IPS-20b (cell line): ENCODE measurements around the gene IRS1.
A peak's percentile ranks its signal among the peaks of the same experiment; 100 is the strongest.
"Not testable (repeated sequence)": the region's sequence is repeated elsewhere in the genome, so short reads cannot be mapped to it uniquely, and the experiment has no call there.

Experiments
- H3K27ac ChIP-seq: one replicate; pipeline ENCODE4 v1.5.1; 2013; ENCODE audit warnings: low read length
- H3K27me3 ChIP-seq: 2 replicates; pipeline ENCODE4 v1.6.1; 2013; ENCODE audit warnings: mild to moderate bottlenecking, low read length, inconsistent platforms; ENCODE audit not compliant: insufficient read depth
- H3K36me3 ChIP-seq: 2 replicates; pipeline ENCODE4 v1.6.1; 2013; ENCODE audit warnings: low read depth, mild to moderate bottlenecking, inconsistent platforms, low read length, moderate library complexity; ENCODE audit not compliant: insufficient read depth
- H3K4me1 ChIP-seq: 2 replicates; pipeline ENCODE4 v1.6.1; 2013; ENCODE audit warnings: mild to moderate bottlenecking, control low read depth, inconsistent platforms, low read length, moderate library complexity; ENCODE audit not compliant: insufficient read depth
- H3K4me3 ChIP-seq: 2 replicates; pipeline ENCODE4 v1.5.1; 2013; ENCODE audit warnings: mild to moderate bottlenecking, low read length, inconsistent platforms
- H3K9ac ChIP-seq: 2 replicates; pipeline ENCODE4 v1.6.1; 2013; ENCODE audit warnings: low read depth, mild to moderate bottlenecking, inconsistent platforms, low read length, moderate library complexity
- H3K9me3 ChIP-seq: 2 replicates; pipeline ENCODE4 v1.6.1; 2013; ENCODE audit warnings: mild to moderate bottlenecking, low read depth, low read length, inconsistent platforms; ENCODE audit not compliant: insufficient read depth

Gene IRS1, protein sequence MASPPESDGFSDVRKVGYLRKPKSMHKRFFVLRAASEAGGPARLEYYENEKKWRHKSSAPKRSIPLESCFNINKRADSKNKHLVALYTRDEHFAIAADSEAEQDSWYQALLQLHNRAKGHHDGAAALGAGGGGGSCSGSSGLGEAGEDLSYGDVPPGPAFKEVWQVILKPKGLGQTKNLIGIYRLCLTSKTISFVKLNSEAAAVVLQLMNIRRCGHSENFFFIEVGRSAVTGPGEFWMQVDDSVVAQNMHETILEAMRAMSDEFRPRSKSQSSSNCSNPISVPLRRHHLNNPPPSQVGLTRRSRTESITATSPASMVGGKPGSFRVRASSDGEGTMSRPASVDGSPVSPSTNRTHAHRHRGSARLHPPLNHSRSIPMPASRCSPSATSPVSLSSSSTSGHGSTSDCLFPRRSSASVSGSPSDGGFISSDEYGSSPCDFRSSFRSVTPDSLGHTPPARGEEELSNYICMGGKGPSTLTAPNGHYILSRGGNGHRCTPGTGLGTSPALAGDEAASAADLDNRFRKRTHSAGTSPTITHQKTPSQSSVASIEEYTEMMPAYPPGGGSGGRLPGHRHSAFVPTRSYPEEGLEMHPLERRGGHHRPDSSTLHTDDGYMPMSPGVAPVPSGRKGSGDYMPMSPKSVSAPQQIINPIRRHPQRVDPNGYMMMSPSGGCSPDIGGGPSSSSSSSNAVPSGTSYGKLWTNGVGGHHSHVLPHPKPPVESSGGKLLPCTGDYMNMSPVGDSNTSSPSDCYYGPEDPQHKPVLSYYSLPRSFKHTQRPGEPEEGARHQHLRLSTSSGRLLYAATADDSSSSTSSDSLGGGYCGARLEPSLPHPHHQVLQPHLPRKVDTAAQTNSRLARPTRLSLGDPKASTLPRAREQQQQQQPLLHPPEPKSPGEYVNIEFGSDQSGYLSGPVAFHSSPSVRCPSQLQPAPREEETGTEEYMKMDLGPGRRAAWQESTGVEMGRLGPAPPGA (N-terminal part only)

DNA sequence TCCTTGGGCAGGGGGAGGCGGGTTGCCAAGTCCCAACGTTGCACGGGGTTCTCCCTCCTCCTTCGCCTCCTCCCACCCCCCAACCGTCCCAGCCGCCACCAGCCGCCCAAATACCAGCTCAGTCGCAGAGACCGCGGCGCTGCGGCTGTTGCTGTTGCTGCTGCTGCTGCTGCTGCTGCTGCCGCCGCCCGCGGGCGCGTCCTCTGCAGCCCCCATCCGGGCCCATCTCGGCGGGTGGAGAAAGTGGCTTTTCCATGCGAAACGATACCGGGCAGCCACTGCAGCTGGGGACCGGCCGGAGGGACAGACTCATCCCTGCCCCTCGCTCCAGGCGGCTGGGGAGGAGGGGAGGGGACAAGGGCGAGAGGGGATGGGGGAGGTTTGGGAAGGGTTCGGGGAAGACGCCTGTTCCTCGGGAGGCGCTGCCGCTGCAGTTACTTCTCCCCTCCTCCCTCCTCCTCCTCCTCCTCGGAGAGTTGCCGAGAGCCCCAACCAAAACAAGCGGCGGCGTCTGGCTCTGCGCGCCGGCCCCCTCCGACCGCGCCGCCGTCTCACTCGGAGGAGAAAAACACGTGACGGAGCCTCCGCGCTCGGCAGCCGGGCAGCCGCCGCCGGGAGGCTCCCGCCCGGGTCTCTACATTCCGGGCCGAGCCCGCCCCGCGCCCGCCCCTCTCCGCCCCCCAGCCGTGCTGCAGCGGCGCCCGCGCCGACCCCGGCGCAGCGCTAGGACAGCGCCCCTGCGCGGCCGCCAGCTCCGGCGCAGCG lies at the start of gene IRS1:
TSS of gene IRS1 (minus strand) at position 610 of the 765 bp plus-strand sequence. CDS start 1,082 bp downstream, outside the sequence.
- peaks cover 5% of the 10 kb centered on the region; the same call in 1 of the 2 replicates for H3K27me3 ChIP-seq
- H3K9me3 ChIP-seq = no peaks in the 10 kb centered on the region
- H3K27ac ChIP-seq = peak within 1 kb of the TSS; percentile 5
- peak within 1 kb of the TSS; percentile 98 for H3K4me3 ChIP-seq
- H3K36me3 ChIP-seq = peaks cover 28% of the 10 kb centered on the region
- H3K4me1 ChIP-seq = peaks cover 21% of the 10 kb centered on the region
- H3K9ac ChIP-seq = peak within 1 kb of the TSS; percentile 84; the same call in 1 of the 2 replicates

DNA sequence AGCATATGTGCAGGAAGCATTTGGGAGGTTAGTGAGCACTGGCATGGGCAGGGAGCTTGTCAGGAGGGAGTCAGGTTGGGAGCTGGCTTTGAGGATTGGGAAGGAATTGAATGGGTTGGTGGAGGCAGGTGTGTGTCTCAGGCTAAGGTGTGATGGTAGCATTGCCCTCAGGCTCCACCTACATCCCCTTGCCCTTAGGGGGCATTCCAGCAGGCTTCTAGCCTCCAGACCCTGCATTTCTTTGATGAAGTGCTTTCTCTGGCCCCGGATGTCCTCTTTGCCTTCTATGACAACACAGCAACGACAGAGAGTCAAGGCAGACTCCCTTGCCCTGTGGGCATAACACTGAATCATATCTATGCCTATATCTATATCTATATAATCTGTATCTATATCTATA lies 49.7 kb upstream of the IRS1 start:
- Histone ChIP-seq H3K27ac (no peak overlapping the region), H3K9ac (no peak overlapping the region), H3K4me1 (no peaks in the 10 kb centered on the region), H3K4me3 (no peak overlapping the region), H3K36me3 (no peaks in the 10 kb centered on the region), H3K27me3 (no peaks in the 10 kb centered on the region), H3K9me3 (no peaks in the 10 kb centered on the region)

DNA sequence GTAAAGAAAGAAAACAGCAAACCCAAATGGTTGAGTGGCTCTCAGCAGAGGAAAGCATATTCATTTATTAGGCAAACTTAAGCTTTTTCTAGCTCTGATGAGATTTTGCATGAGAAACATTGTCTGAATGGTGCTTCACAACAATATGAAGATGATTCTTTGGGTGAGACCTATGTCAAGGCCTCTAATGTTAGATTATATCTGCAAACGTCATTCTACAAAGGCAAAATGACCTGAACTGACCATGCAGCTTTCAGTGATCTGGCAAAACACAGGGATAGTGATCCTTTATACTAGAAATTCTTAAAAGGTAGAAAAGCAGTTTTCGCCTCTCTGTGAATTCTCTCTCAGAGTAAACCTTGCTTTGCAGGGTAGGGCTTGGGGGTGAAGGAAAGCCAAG lies 47.9 kb upstream of the IRS1 start:
- peak overlapping the region; percentile 2; the same call in 1 of the 2 replicates for H3K9ac ChIP-seq
- no peaks in the 10 kb centered on the region for H3K36me3 ChIP-seq
- H3K9me3 ChIP-seq = no peaks in the 10 kb centered on the region
- H3K4me3 ChIP-seq = no peak overlapping the region
- H3K27me3 ChIP-seq = no peaks in the 10 kb centered on the region
- H3K27ac ChIP-seq = no peak overlapping the region
- H3K4me1 ChIP-seq = no peaks in the 10 kb centered on the region

DNA sequence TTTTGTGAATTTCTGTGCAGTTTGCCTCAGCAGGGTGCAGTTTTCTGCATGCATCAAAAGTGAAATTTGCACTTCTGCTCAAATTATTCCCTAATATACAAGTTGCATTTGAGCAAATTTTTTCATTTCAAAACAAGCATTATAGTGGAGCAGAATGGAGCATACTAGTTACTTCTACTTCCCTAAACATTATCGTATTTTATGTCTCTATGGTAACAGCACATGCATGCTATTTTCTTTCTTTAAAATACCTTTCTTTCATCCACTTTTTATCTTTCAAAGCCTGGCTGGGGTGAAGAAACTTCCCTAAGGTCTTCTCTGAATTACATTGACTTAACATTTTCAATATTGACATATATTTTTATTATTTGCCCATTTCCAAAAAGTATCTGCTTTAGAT lies 47.5 kb upstream of the IRS1 start:
- Histone ChIP-seq H3K27ac (no peak overlapping the region), H3K4me3 (no peak overlapping the region), H3K36me3 (no peaks in the 10 kb centered on the region), H3K9me3 (no peaks in the 10 kb centered on the region), H3K27me3 (no peaks in the 10 kb centered on the region), H3K4me1 (no peaks in the 10 kb centered on the region), H3K9ac (no peak overlapping the region)

DNA sequence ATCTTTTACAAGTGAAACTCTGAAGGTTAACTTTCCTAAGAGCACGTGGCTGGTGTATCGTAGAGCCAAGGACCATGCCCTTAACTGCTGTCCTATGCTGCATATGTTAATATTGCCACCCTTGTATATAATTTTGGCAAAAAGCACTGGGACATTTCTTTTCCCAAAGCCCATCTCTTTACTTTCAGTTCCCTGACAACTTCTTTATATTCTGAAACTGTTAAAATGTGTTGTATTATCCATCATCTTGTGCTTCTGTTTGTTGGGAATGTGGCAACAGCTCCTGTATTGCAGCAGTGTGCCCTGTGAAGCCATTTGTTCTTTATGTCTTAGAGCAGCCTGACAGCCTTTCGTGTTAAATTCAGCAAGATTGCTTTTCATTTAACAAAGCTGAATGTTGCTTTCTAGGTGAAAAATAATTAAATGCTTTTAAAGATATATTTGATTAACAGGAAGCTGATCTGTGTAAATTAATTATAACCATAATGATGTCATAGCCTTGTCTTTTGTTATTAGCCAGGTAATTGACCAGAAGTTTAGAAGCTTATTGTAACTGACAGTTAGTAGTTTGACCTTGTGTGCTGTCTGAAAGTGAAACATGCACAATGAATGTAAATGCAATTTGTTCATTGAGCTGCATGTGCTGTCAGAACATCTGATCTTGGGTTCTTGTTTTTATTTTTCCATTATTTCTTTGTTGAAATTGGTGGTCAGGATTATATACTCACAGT lies 45.9 kb upstream of the IRS1 start:
- Histone ChIP-seq H3K27ac (no peak overlapping the region), H3K4me1 (no peaks in the 10 kb centered on the region), H3K4me3 (no peak overlapping the region), H3K9me3 (no peaks in the 10 kb centered on the region), H3K9ac (no peak overlapping the region), H3K36me3 (no peaks in the 10 kb centered on the region), H3K27me3 (no peaks in the 10 kb centered on the region)

DNA sequence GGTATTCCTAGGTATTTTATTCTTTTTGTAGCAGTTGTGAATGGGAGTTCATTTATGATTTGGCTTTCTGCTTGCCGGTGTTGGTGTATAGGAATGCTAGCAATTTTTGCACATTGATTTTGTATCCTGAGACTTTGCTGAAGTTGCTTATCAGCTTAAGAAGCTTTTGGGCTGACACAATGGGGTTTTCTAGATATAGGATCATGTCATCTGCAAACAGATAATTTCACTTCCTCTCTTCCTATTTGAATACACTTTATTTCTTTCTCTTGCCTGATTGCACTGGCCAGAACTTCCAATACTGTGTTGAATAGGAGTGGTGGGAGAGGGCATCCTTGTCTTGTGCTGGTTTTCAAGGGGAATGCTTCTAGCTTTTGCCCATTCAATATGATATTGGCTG lies 43.4 kb upstream of the IRS1 start:
- not testable (repeated sequence) for H3K9me3 ChIP-seq, H3K27me3 ChIP-seq, H3K4me1 ChIP-seq, H3K36me3 ChIP-seq, H3K27ac ChIP-seq, H3K4me3 ChIP-seq, H3K9ac ChIP-seq

DNA sequence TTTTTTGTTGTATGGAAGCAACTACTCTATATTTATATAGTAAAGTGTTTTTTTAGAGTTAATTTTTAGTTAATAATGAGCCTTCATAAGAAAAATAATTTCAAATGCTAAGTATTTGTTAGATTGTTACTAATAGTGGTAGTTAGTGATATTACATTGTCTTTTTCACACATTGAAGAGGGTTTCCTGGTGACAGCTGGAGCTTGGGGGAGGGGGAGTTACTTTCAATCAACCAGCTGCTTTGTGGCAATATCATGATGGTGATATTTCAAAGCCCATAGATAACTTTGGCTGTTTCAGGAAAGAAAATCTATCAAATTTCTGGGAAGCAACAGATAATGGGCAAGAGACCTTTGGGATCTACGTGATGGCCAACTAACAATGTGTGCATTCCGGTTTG lies 40.3 kb upstream of the IRS1 start:
- H3K4me1 ChIP-seq = no peaks in the 10 kb centered on the region; the same call in 1 of the 2 replicates
- H3K9ac ChIP-seq = no peak overlapping the region
- H3K4me3 ChIP-seq = no peak overlapping the region
- H3K36me3 ChIP-seq = no peaks in the 10 kb centered on the region
- no peak overlapping the region for H3K27ac ChIP-seq
- H3K27me3 ChIP-seq = no peaks in the 10 kb centered on the region; the same call in 1 of the 2 replicates
- H3K9me3 ChIP-seq = no peaks in the 10 kb centered on the region

DNA sequence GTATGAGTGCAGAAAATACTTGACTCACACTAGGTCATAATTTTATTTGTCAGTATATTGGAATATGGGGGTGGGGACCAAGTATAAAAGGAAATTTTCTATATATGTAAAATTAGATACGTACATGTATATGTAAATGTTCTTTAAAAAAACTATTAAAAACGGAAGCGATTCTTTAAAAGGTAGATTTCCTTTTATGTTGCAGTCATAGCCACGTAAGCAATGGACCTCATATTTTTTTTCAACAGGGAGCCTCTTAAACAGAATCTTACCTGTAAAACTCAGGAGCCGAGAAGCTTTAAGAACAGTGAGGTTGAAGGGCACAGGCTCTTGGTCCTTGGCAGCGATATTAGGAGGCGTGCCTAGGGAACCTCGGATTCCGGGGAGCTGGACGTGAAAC lies 39.5 kb upstream of the IRS1 start:
- H3K4me1 ChIP-seq = no peaks in the 10 kb centered on the region; the same call in 1 of the 2 replicates
- H3K36me3 ChIP-seq = no peaks in the 10 kb centered on the region
- H3K27ac ChIP-seq = no peak overlapping the region
- no peaks in the 10 kb centered on the region for H3K9me3 ChIP-seq
- peaks cover 4% of the 10 kb centered on the region; the same call in 1 of the 2 replicates for H3K27me3 ChIP-seq
- H3K4me3 ChIP-seq = no peak overlapping the region
- H3K9ac ChIP-seq = no peak overlapping the region

DNA sequence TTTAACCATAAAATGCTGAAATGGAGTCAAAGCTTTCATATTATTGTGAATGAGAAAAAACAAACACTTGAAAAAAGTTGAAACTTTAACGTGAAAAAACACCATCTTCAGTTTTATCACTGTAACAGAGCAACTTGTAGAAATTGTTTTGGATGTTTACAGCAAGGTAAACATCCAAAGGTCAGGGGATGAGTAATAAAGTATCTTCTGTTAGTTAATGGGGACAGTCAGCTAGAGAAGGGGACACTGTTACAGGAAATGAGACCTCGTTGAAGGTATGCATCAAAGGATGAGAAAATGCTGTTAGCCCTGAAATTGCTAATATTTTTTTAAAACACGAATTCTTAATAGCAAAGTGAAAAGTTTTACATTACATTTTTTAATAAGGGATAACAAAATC lies 39.1 kb upstream of the IRS1 start:
- Histone ChIP-seq H3K9me3 (no peaks in the 10 kb centered on the region), H3K27me3 (peaks cover 4% of the 10 kb centered on the region; the same call in 1 of the 2 replicates), H3K4me1 (no peaks in the 10 kb centered on the region; the same call in 1 of the 2 replicates), H3K4me3 (no peak overlapping the region), H3K27ac (no peak overlapping the region), H3K36me3 (no peaks in the 10 kb centered on the region), H3K9ac (no peak overlapping the region)

DNA sequence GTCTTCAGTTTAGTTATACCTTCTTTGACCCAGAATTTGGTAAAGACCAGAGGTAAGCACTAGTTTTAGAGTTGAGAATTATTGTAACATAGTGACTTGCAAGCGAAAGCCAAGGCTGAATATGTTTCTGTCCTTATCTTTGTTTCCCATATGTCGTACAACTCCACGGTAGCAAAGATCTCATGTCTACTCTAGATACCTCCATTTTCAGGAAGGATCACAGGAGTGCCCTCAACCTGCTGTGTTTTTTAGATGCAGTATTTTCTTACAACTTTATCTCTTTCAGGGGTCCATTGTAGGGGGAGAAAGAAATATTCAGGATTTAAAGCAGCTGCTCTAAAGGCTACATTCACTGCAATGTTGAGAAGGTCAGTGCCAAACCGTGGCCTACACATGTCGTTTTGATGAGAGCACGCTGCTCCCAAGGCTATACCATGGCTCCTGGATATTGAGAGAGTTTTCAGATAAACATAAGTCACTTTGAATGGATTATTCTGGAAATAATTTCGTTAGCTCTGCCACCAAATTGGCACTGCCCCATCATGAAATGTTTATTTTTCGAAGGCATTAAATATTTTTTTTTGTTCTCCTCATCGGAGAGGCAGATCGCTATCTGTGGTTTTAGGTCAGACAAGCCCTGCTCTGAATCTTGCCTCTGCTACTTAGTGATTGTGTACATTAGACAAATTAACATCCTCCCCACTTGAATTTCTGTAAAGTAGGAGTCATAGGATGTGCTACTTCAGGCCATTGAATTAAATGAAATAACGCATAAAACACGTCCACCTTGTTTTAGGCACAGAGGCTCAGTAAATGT lies 38.4 kb upstream of the IRS1 start:
- Histone ChIP-seq H3K36me3 (no peaks in the 10 kb centered on the region), H3K9me3 (no peaks in the 10 kb centered on the region), H3K9ac (no peak overlapping the region), H3K27me3 (peaks cover 4% of the 10 kb centered on the region; the same call in 1 of the 2 replicates), H3K27ac (no peak overlapping the region), H3K4me1 (no peaks in the 10 kb centered on the region; the same call in 1 of the 2 replicates), H3K4me3 (no peak overlapping the region)
